8988T (cell line): Measurements from ENCODE around the gene CST7.

Source experiments
- DNase-seq: peaks from one replicate; pipeline ENCODE4 v3.0.0; 2011

CST7 gene

GRCh38 chr20:24965065-24965919 lies 16.2 kb downstream of the CST7 start:
- no peak for DNase-seq

DNA sequence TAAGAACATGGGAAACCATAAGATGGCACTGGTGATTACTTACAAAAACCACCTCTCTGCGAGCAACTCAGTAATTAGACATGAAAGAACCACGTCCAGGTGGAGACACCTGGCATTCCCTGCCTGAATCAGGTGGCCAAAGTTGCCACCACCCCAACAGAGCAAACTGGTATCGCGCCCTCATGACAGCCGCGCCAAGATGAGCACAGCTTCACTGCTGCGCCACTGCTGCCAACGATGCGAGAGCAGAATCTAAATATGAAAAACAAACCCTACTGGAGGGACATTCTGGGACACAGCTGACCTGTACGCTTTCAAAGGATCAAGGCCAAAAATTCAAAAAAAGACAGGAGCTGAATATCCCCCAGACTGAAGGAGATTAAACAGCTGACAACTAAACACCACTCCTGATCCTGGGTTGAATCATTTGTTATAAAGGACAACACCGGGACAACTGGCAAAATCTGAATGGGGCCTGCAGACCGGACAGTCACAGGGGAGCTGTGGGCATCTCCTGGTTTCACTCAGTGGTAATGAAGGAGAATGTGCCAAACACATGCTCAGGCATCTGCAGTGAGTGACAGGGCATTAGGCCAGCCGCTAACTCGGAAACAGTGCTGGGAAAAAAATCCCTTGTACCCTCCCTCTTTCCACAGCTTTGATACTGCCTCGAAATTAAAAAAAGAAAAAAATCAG lies 17.4 kb downstream of the CST7 start:
- no peak for DNase-seq

DNA sequence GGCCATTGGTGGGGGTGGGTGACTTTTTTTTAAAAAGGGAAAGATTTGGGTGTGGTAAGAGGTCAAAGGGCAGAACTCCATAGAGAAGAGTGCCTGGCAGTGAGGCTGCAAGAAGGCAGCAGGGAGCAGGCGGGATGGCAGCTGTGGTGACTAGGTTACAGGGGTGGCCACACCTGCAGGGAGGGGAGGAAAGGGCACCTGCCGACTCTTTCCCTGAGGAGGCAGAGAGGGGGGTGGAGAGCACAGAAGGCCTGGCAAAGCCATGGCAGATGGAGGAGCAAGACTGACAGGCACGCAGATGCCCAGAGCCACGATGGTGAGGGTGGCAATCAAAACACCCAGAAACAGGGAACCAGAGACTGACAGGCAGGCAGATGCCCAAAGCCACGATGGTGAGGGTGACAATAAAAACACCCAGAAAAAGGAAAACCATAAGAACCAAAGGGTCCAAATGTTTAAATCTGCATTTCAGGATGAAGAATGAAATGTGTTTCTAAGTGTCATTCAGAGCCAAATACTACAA lies 19.3 kb downstream of the CST7 start:
- no peak for DNase-seq

GRCh38 chr20:24969186-24970029 lies 20.3 kb downstream of the CST7 start:
- no peak for DNase-seq

DNA sequence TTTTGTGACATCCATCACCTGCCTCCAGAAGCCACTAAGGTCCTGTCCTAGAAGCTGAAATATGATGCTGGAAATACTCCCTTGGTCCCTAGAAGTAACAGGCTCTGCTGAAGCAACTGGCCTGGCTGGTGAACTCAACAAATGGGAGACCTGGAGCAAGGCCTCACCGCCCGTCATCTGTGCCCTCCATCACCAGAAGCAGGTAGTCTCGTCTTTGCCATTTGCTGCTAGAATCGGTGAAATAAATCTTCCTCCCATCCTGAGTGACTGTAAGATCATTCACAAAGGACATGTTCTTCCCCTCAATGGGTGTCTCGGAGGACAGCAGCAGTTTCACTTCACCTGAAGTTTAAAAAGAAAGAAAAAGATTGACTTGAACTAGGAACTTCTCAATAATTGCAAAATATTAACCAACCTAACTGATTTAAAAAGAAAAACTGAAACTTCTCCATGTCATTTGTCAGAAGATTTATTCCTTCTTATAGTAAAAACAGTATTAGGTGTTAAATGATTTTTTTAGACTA lies 21.0 kb downstream of the CST7 start:
- DNase-seq: no peak

- DNase-seq: no peak
Observed at GRCh38 chr20:24970754-24971153, 21.7 kb downstream of the CST7 start.

DNA sequence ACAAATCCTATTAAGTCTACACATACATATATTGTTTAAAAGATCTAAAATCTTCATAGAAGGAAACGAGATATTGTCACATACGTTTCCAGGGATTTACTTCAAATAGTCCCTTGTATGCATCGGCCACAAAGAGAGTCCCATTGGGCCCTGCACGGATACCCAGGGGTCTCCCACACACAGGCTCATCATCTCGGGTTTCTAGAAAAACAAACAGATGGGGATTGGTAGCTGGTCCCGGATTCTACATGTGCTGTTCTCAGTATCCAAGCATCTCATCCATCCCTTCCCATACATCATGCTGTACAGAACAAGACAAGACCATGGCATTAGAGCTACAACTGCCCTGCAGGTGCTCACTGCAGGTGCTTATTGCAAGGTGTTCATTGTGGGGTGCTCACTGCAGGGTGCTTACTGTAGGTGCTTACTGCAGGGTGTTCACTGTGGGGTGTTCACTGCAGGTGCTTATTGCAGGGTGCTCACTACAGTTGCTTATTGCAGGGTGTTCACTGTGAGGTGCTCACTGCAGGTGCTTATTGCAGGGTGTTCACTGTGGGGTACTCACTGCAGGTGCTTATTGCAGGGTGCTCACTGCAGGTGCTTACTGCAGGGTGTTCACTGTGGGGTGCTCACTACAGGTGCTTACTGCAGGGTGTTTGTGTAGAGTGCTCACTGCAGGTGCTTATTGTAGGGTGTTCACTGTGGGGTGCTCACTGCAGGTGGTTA lies 22.5 kb downstream of the CST7 start:
- DNase-seq: no peak

DNA sequence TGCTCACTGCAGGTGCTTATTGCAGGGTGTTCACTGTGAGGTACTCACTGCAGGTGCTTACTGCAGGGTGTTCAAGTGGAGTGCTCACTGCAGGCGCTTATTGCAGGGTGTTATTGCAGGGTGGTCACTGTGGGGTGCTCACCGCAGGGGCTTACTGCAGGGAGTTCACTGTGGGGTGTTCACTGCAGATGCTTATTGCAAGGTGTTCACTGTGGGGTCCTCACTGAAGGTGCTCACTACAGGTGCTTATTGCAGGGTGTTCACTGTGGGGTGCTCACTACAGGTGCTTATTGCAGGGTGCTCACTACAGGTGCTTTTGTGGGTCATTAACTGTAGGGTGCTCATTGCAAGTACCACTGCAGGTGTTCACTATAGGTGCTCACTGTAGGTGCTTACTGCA lies 23.3 kb downstream of the CST7 start:
- no peak for DNase-seq

DNA sequence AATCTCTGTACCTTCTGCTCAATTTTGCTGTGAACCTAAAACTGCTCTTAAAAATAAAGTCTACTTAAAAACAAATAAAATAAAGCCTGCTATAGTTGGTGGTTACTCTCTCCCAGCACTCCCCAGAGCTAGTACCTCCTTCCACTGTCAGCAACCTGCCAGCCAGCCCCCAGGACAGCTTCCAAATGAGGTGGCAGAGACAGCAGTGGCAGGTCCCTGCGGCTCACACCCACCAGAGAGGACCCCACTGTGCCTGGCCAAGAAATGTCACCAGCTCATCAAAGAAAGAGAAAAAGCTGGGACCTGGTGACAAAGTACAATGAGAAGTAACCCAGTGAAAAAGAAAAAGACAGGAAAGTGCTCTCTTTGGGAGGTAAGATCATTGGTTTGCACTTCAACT lies 28.3 kb downstream of the CST7 start:
- DNase-seq: no peak

DNA sequence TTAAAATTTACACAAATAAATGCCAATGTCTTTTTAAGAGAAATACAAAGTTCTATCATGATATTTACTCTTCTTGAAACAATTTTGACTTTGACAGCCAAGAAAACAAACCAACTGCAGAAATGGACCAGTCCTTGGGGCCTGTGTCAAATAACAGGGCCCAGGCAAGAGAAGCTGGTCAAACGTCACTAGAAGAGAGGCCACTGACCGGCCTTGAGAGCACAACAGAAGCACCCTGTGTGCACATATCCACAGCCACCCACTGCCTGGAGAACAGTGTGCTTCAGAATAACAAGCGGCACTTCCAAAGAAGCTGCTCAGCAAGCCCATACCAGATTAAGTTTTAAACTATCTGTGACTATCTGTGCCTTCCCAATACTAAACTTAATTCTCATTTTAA lies 28.7 kb downstream of the CST7 start:
- no peak for DNase-seq

GRCh38 chr20:24978513-24978912 lies 29.4 kb downstream of the CST7 start:
- no peak for DNase-seq

- no peak for DNase-seq
Observed at GRCh38 chr20:24979036-24979960, 30.2 kb downstream of the CST7 start.

DNA sequence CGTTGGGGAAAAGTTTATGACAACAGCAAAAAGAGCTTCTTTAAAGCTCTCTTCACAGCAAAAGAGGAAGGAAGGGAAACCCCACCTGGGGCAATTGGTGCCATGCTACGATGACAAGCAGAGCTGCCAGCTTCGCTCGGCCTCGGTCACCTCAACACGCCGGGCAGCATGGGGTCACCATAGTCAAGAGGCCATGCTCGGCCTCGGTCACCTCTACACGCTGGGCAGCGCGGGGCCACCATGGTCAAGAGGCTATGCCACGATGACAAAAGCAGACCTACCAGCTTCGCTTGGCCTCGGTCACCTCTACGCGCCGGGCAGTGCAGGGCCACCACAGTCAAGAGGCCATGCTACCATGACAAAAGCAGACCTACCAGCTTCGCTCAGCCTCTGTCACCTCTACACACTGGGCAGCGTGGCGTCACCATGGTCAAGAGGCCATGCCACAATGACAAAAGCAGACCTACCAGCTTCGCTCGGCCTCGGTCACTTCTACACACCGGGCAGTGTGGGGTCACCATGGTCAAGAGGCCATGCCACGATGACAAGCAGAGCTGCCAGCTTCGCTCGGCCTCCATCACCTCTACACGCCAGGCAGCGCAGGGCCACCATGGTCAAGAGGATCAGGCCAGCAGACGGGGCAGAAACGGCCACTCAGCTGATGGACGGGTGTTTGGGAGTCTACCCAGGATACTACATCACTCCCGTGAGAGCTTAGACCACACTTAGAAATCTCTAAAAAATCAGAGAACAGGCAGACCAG lies 31.4 kb downstream of the CST7 start:
- no peak for DNase-seq

DNA sequence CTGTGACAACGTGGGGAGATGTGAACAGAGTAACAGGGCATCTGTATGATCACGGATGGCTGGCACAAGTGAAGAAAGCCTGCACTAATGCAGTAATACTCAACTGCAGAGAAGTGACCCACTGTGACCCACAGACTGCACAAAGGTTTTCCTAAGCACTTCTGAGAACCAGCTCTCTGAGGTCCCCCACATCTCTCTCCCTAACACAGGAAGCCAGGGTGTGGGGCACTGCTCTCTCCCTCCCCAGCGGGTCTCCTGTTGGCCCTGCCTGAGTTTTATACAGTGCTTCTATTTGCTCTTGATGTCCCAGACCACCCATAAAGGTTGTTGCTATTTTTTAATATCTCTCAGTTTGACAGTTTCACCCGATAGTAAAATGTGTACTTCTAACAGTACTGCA lies 32.2 kb downstream of the CST7 start:
- DNase-seq: no peak

- no peak for DNase-seq
Observed at GRCh38 chr20:24981790-24982189, 32.7 kb downstream of the CST7 start.

- DNase-seq: no peak
Observed at GRCh38 chr20:24983896-24984295, 34.8 kb downstream of the CST7 start.

GRCh38 chr20:24984961-24985640 lies 36.0 kb downstream of the CST7 start:
- DNase-seq: no peak

DNA sequence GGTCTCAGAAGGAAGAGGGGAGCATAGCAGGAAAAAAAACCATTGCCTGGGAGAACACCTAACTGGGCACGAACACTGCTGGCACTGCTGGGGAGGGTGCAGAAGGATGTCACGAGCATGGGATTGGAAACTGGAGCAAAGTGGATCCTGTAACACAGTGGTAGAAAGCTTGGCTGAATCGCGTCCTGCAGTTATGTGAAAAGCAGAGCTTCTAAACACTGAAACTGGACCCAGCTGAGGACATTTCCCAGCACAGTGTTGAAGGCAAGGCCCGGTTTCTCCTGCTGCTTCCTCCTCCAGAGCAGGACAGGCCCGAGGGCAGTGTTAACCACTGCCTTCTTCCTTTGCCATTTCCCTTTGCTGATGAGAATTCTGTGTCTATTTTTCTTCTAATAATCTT lies 36.7 kb downstream of the CST7 start:
- DNase-seq: no peak

DNA sequence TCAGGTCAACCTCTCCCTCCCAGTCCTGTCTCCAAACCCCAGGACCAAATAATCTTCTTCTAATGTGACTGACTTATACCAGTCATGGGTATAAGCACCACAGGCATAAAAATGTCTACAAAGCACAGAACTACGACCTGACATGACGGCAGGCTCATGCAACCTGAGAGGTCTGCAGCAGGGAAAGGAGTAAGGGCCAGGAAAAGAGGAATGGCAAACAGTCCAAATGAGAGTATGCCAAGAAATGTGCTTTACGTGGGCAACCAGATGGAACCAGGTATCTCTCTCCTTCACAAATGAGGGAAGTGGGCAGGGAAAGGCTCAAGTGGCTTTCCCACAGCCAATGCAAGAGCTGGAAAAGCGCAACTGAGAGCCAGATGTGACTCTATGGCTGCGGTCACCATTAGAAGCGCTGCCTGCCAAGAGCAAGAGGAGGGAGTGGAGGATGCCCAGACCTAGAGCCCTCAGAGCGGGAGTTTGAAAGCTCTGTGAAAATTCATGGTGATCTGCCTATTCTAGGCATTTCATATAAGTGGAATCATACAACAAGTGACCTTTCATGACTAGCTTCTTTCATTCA lies 37.5 kb downstream of the CST7 start:
- DNase-seq: no peak
